Testis (tissue), 2 donors: ENCODE data around the gene SUMF2.
"Not testable (repeated sequence)": the region's sequence is repeated elsewhere in the genome, so short reads cannot be mapped to it uniquely, and the experiment has no call there.

Experiments
- POLR2A ChIP-seq: fragments of 450-650 bp; IDR thresholded peaks from one replicate; pipeline ENCODE4 v1.6.1; 2017; ENCODE audit warnings: antibody characterized with exemption, mild to moderate bottlenecking, moderate library complexity
- TF ChIP-seq, protein P1 (sequence below), 3 experiments: fragments of 450-650 bp in 2 of 3; fragments of 200-600 bp in 1 of 3; sonication (generic) in 1 of 3; IDR thresholded peaks; one replicate each; pipeline ENCODE4 v1.5.1; 2016 to 2019; ENCODE audit warnings: antibody characterized with exemption in 3 of 3, mild to moderate bottlenecking in 2 of 3, moderate library complexity in 1 of 3

DNA sequence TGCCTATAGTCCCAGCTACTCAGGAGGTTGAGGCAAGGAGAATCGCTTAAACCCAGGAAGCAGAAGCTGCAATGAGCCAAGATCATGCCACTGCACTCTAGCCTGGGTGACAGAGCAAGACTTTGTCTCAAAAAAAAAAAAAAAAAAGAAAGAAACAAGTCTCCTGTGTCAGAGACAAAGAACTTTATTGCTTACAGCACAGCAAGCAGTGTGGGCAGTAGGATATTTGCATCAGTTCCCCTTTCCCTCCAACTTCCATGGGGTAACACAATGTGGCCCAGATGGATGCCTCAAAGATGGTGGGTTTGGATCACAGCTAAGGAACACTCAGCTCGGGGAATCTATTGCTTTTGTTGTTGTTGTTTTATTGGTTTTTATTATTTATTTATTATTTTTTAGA, 18.3 kb upstream of the SUMF2 start:
- TF ChIP-seq, protein P1, sequence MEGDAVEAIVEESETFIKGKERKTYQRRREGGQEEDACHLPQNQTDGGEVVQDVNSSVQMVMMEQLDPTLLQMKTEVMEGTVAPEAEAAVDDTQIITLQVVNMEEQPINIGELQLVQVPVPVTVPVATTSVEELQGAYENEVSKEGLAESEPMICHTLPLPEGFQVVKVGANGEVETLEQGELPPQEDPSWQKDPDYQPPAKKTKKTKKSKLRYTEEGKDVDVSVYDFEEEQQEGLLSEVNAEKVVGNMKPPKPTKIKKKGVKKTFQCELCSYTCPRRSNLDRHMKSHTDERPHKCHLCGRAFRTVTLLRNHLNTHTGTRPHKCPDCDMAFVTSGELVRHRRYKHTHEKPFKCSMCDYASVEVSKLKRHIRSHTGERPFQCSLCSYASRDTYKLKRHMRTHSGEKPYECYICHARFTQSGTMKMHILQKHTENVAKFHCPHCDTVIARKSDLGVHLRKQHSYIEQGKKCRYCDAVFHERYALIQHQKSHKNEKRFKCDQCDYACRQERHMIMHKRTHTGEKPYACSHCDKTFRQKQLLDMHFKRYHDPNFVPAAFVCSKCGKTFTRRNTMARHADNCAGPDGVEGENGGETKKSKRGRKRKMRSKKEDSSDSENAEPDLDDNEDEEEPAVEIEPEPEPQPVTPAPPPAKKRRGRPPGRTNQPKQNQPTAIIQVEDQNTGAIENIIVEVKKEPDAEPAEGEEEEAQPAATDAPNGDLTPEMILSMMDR (IDR thresholded peaks at IDR 0.05), result not testable (repeated sequence)
- not testable (repeated sequence) for TF ChIP-seq POLR2A
